ENCODE measurements around the gene SLC52A1.

DNA sequence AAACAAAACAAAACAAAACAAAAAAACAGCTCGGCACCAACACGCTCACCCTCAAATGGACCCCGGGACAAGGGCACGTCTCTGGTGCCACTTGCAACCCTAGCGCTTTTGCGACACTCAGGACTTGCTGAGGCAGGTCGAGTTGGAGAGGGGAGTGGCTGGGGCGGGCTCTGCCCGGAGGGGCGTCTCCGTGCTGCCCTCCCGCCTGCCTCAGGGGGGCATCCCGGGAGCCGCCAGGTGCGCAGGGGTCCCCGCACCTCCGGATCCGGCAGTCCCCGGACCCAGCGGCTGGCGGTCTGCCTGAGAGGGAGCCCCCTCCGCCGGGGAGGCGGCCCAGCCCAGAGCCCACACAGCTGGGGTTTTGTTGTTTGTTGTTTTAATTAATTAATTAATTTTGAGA lies at the start of gene SLC52A1:
- TF ChIP-seq, protein P1, sequence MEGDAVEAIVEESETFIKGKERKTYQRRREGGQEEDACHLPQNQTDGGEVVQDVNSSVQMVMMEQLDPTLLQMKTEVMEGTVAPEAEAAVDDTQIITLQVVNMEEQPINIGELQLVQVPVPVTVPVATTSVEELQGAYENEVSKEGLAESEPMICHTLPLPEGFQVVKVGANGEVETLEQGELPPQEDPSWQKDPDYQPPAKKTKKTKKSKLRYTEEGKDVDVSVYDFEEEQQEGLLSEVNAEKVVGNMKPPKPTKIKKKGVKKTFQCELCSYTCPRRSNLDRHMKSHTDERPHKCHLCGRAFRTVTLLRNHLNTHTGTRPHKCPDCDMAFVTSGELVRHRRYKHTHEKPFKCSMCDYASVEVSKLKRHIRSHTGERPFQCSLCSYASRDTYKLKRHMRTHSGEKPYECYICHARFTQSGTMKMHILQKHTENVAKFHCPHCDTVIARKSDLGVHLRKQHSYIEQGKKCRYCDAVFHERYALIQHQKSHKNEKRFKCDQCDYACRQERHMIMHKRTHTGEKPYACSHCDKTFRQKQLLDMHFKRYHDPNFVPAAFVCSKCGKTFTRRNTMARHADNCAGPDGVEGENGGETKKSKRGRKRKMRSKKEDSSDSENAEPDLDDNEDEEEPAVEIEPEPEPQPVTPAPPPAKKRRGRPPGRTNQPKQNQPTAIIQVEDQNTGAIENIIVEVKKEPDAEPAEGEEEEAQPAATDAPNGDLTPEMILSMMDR (IDR thresholded peaks at IDR 0.05) = no peak
- no peak for TF ChIP-seq EP300 (IDR thresholded peaks at IDR 0.05)
